ENCODE measurements around the gene PPP1R14C. TPM values are rescaled to one million over a fixed set of nuclear protein-coding genes. Genes with fewer than 3 reads are reported as not detected.

PPP1R14C gene
- total and polyA plus RNA-seq, 10 of the 15 experiments (the other 5 are each of a cell fraction or from before 2014, with no cell fraction given) = 0.07 to 1.6 (median 0.13) TPM; not detected in 4

DNA sequence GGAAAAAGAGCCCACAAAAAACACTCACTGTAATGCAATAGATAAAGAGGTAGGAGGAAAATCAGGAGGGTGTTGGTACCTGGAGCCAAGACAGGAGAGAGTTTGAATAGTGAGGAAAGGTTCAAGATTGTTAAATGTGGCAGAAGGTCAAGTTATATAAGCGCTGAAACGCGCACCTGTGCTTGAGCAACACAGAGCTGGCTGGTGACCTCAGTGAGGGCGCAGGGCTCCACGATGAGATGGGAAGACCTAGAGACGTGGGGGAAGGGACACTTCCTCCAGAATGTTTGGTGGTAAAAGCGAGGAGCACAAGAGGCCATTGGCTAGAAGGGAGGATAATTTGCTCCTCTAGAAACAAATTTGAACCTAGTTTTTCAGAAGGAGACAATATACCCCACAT is 4.2 kb upstream of the PPP1R14C start (continued):
- TF ChIP-seq REST (IDR thresholded peaks at IDR 0.05; ENCODE audit: low read depth, low read length) (no peak), BHLHE40 (IDR thresholded peaks at IDR 0.05; ENCODE audit: borderline replicate concordance in 1 of 2, low read depth in 2 of 2, low read length in 1 of 2) (no peak)

- RAD21 ChIA-PET (ENCODE audit: unreplicated experiment) = no interaction called here
- CTCF ChIA-PET = no interaction called here
- H3K4me2 ChIP-seq (ENCODE audit: control insufficient read depth, insufficient read depth) = no peak overlapping the region
- no peak overlapping the region for H3K4me3 ChIP-seq
- ATAC-seq (no peak), DNase-seq (ENCODE audit: low read depth, low spot score) (no peak), FAIRE-seq (no peak)
- H3K9ac ChIP-seq (ENCODE audit: control insufficient read depth, insufficient read depth, low read length) = no peak overlapping the region
- peaks cover 4 to 11% of the 10 kb centered on the region in 2 experiments; a peak in 3 of 4 replicates for H3K27me3 ChIP-seq (replicated peaks in 1 of 2; ENCODE audit: control insufficient read depth in 2 of 2, insufficient read depth in 2 of 2, low read length in 1 of 2)
- no peaks in the 10 kb centered on the region for H3K36me3 ChIP-seq (ENCODE audit: control insufficient read depth in 2 of 2, insufficient read depth in 2 of 2, low read length in 1 of 2)
- WGBS (ENCODE audit: insufficient coverage, insufficient replicate concordance, low lambda C conversion rate, missing lambda C conversion rate) = 13% methylated on average over 3 of the region's 3 CpGs
- POLR2A ChIA-PET = no interaction called here
- no peaks in the 10 kb centered on the region for H3K79me2 ChIP-seq (ENCODE audit: control insufficient read depth, insufficient read depth, low read length)
- no peak overlapping the region for H3K27ac ChIP-seq (ENCODE audit: control insufficient read depth, insufficient read depth)
- H2AFZ ChIP-seq (ENCODE audit: control insufficient read depth, low read depth, low read length) = no peak overlapping the region
- H4K20me1 ChIP-seq (ENCODE audit: control insufficient read depth, insufficient read depth) = no peaks in the 10 kb centered on the region
- no TSS peak for BruUV-seq (replicated peaks)
- SMC1A ChIA-PET (ENCODE audit: uncharacterized antibody, unreplicated experiment) = no interaction called here
- H3K4me1 ChIP-seq (ENCODE audit: control insufficient read depth, insufficient read depth, low read length) = no peaks in the 10 kb centered on the region
- H3K9me3 ChIP-seq (replicated peaks; ENCODE audit: control insufficient read depth, insufficient read depth, low read length) = no peaks in the 10 kb centered on the region; the same call in 2 of the 3 replicates
- intact Hi-C loops (cut with micrococcal nuclease; ENCODE audit: unreplicated experiment) = no loop called here
- in situ Hi-C loops (cut with MboI) = no loop called here
- no peak for TF ChIP-seq ASH2L (IDR thresholded peaks at IDR 0.05; ENCODE audit: borderline replicate concordance, low read depth)
- no peak for TF ChIP-seq MEF2A (IDR thresholded peaks at IDR 0.05; ENCODE audit: insufficient read depth, low read depth, low read length)
- TF ChIP-seq, protein P1, sequence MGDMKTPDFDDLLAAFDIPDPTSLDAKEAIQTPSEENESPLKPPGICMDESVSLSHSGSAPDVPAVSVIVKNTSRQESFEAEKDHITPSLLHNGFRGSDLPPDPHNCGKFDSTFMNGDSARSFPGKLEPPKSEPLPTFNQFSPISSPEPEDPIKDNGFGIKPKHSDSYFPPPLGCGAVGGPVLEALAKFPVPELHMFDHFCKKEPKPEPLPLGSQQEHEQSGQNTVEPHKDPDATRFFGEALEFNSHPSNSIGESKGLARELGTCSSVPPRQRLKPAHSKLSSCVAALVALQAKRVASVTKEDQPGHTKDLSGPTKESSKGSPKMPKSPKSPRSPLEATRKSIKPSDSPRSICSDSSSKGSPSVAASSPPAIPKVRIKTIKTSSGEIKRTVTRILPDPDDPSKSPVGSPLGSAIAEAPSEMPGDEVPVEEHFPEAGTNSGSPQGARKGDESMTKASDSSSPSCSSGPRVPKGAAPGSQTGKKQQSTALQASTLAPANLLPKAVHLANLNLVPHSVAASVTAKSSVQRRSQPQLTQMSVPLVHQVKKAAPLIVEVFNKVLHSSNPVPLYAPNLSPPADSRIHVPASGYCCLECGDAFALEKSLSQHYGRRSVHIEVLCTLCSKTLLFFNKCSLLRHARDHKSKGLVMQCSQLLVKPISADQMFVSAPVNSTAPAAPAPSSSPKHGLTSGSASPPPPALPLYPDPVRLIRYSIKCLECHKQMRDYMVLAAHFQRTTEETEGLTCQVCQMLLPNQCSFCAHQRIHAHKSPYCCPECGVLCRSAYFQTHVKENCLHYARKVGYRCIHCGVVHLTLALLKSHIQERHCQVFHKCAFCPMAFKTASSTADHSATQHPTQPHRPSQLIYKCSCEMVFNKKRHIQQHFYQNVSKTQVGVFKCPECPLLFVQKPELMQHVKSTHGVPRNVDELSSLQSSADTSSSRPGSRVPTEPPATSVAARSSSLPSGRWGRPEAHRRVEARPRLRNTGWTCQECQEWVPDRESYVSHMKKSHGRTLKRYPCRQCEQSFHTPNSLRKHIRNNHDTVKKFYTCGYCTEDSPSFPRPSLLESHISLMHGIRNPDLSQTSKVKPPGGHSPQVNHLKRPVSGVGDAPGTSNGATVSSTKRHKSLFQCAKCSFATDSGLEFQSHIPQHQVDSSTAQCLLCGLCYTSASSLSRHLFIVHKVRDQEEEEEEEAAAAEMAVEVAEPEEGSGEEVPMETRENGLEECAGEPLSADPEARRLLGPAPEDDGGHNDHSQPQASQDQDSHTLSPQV (IDR thresholded peaks at IDR 0.05) = no peak
- TF ChIP-seq PAX8 (IDR thresholded peaks at IDR 0.05) = no peak
- TF ChIP-seq, protein P2, sequence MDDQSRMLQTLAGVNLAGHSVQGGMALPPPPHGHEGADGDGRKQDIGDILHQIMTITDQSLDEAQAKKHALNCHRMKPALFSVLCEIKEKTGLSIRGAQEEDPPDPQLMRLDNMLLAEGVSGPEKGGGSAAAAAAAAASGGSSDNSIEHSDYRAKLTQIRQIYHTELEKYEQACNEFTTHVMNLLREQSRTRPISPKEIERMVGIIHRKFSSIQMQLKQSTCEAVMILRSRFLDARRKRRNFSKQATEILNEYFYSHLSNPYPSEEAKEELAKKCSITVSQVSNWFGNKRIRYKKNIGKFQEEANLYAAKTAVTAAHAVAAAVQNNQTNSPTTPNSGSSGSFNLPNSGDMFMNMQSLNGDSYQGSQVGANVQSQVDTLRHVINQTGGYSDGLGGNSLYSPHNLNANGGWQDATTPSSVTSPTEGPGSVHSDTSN (IDR thresholded peaks at IDR 0.05; ENCODE audit: insufficient replicate concordance, low read depth, low read length) = no peak
- TF ChIP-seq STAT1 (conservative IDR thresholded peaks at IDR 0.05) = no peak
- no peak for TF ChIP-seq TARDBP (IDR thresholded peaks at IDR 0.05; ENCODE audit: borderline replicate concordance)
- TF ChIP-seq ZBTB11 (CRISPR knock-in tag; IDR thresholded peaks at IDR 0.05) = no peak
These were observed 3.3 kb upstream of the PPP1R14C start for GRCh38 chr6:150139533-150139932.

Measured in GM12878 (cell line).